Stromal cell of bone marrow (primary cell): Measurements from ENCODE around the gene GAMT.

Source experiments
- DNase-seq: peaks from one replicate; pipeline ENCODE4 v3.0.0-alpha.2; 2012; ENCODE audit warnings: low read depth

Gene GAMT

GRCh38 chr19:1418496-1418775 lies 17.1 kb upstream of the GAMT start:
- DNase-seq: no peak

GRCh38 chr19:1417681-1418495 lies 16.5 kb upstream of the GAMT start:
- DNase-seq: no peak

GRCh38 chr19:1417145-1417544 lies 15.8 kb upstream of the GAMT start:
- no peak for DNase-seq

- no peak for DNase-seq
Measured at GRCh38 chr19:1416014-1416841, 14.9 kb upstream of the GAMT start.

DNA sequence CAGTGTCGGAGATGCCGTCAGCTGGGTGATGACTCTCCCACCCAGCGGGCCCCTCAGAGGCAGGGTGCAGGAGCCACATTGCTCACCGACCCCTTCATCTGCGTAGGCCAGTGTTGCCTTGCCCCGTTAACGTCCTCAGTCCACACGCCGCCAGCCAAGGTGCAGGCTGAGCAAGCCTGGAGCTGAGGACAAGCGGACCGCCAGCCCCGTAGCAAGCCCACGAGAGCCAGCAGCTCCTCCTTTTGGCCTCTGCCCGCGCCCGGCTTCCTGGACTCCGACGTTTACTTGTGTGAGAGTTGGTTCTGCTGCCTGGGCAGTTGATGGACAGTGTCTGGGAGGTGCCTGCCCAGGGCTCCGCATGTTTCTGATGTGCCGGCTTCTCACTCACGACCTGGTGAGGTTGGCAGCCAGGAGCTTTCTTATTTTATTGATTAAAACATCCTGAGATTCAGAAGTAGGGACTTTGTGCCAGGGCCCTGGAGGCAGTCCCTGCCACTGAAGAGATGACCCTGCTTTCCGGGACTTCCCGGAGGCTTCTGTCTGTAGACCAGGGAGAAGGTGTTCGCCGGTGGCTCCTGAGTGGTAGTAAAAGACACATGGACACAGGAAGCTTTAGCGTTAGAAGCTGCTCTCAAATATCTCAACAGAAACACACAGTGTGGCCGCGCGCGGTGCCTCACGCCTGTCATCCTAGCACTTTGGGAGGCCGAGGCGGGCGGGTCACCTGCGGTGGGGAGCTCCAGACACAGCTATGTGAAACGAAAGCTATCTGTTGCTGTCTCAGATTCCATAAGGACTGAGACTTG lies 11.9 kb upstream of the GAMT start:
- DNase-seq: no peak

DNA sequence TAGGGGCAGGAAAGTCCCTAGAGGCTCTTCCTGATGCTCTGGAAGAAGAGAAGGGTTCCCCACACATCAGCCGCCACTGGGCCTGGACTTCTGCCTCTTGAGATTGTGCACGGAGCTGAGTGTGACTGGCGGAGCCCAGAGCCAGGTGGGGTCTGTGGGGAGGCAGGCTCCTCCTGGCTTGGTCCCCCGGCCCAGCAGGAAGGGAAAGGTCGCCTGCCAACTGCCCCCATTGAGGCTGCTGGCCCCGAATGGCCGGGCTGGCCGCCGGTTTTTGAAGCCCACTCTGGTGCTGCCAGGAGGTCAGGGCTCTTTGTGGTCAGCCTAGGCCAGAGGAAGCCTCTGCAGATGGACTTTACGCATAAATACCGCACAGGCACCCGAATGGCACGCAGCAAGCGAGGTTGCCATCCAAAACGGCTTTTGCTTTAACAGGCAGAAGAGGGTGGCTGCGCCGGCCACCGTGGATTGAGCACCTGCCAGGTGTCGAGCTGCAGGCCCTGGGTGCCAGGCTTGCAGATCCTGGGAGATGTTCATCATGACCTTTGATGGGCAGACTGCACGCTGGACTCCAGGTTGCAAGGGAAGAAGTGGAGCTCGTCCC lies 11.1 kb upstream of the GAMT start:
- DNase-seq: no peak

GRCh38 chr19:1411255-1412191 lies 10.2 kb upstream of the GAMT start:
- no peak for DNase-seq

DNA sequence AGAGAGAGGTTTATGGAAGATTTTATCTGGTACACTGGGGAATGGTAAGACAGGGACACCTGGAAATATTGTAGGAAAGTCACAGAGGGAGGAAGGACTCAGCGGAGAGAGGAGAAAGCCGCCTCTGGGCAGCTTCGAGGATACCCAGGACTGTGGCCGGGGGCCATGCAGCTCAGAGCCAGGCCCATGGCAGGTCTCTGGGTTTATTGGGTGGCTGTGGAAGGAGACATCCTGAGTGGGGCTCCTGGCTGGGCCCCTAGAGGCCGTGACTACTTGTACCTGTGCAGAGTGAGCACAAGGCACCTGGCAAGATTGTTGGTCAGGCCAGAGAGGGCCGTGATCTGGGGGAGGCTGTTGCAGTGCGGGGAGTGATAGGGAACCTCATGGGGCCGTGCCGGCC lies 9.4 kb upstream of the GAMT start:
- no peak for DNase-seq

DNA sequence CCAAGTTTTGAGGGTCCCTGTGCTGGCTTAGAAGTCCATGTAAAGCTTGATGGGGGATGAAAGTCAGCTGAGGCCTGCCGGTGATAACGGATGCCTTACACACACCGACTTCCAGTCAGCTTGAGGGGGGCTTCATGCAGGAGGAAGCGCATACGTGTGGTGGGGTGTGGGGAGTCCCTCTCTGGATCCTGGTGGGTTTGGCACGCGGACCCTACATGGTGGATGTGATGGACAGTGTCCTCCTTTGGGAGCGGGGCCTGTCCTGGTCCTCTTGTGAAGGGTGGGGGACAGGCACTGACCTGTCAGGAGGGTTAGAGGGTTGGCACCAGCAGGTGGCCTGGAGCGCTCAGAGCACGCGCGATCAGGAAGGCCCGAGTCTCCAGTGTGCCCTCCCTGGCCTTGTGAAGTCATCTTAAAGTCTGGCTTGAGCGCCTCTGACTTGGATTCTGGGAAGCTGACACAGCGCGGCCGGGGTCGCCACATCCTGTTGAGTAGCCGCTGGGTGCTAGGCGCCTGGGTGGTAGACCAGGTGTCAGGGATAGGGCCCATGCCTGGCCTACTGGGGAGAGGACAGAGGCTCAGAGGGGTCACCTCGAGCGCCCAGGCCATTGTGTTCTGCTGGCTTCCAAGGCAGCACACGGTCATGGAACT lies 8.9 kb upstream of the GAMT start:
- no peak for DNase-seq

DNA sequence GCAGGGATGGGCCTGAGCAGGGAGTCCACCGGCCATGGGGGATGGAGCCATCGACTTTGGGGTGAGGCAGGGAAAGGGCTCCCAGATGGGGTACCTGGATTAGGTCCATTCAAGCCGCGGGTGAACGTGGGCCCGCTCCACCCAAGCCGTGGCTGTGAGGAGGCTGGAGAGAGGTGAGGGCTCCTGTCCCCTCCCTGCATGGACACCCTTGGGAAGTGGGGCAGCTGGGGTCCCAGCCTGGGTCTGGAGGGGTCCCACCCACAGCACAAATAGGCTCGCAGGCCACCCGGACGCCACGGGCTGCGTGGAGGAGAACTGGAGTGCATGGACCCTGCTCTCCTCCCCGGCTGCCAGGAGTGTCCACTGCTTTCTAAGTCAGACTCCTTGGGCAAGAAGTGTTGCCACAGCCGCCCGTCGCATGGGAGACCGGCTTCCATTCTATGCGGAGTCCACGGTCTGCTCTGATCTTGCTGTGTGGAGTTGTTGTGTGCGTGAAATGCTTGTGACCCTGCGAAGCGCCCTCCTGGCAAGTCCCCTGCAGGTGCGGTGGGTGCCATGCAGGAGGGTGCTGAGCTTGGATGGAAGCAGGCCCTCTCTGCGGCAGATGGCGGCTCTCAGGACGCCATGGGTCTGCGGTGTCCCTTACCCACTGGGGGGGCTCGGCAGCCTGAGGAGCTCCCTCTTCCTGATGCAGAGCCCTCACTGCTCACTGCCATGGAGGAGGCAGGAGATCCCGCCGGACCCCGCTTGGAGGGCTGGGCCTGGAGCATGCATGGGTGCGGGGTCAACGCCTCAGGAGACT lies 8.1 kb upstream of the GAMT start:
- no peak for DNase-seq

- no peak for DNase-seq
Measured at GRCh38 chr19:1408300-1409203, 7.2 kb upstream of the GAMT start.

DNA sequence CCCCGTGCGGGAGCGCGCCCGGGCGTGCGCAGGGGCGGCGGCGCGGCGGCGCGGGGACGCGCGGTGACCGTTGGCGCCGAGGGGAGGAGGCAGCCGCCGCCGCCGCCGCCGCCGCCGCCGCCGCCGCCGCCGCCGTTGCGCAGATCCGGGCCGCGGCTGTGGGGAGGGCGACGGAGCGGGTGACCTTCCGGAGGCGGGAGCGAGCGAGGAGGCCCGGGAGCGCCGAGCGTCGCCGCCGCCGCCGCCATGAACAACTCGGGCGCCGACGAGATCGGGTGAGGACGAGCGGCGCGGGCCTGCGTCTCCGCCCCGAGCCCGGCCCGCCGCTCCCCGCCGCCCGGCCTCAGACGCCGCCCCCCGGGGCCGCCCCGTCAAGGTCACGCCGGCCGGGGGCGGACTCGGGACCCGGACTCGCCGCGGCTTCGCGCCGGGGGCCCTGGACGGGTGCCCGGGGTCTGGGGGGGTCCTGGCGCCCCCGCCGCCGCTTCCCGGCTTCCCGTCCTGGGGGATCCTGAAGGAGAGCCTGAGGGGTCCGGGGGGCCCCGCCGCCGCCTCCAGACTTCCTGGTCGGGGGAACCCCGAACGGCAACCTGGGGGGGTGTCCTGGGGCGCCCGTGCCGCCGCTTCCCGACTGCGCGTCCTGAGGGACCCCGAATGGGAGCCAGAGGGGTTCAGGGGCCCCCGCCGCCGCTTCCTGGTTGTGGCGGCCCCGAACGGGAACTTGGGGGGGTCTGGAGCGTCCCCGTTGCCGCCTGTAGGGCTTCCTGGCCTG lies 6.4 kb upstream of the GAMT start, which contains the start of gene DAZAP1:
Gene DAZAP1 (plus strand): TSS at position 59 of the 772 bp plus-strand sequence. CDS start 188 bp downstream, at position 247.
- DNase-seq: no peak

DNA sequence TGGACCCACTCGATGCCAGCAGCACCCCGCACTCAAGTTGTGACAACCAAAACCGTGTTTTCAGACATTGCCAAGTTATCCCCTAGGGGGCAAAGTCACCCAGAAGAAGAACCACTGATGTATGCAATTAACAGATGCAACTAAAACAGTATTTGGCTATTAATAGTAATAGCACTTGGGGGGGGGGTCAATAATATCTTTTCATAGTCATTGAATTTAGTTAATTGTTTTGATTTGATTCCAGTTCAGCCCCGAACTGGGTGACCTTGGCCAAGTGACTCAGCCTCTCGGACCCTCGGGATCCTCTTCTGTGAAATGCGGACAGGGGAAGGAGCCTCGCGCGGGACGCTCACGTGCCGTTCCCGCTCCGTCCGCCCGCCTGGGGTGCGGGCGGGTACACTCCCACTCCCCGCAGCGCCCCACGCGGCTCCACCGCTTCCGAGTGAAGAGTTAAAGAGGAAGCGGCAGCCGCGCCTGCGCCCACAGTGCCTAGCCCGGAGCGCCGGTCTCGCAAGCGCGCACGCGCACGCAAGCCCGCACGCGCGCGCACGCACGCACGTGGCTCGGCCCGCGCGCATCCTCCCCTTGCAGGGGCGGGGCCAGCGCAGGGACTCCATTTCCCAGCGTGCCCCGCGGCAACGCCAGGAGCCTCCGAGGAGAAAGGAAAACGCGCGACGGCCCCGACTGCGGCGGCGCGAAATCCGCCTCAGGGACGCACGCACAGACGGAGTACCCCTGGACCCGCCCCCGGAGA lies 5.6 kb upstream of the GAMT start:
- peak; percentile 97 for DNase-seq

- no peak for DNase-seq
Measured at GRCh38 chr19:1402411-1403070, 1.2 kb upstream of the GAMT start.

GRCh38 chr19:1401889-1402217 lies 511 bp upstream of the GAMT start:
- DNase-seq: no peak

DNA sequence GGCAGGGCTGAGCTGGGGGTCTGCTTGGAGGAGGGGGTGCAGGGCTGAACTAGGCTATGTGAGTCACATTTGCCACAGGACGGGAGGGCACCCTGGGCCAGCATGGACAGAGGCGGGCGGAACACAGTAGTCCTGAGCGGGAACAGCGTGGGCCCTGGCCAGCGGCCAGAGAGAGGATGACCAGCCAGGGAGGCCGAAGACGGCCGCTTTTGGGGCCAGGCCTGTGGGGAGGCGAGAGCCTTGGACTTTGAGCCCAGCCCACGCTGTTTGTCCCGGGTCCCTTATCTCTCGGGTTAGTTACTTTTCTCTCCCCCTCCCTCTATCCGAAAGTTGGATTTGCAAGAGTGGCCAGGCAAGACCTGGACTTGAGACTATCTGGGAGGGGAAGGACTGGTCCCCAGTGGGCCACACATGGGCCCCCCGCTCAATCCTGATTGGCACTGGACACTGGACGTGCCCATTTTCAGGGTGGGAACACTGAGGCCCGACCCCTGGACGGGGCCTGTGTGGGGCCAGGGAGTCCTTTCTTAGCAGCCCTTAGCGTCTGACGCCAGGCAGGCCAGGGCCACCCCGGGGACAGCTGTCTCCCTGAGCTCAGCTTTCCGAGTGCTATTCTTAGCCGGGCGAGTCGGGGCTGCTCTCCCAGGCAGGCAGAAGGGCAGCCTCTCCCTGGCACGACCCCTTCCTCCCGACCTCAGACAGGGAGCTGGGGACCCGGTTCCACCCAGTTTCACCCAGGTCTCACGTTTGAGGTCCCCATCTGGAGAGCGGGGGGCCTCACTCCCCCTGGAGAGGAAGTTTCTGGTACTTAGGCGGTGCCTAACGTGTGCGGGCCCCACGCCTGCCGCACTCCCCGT lies 833 bp downstream of the GAMT start:
- no peak for DNase-seq
